HEK293 (cell line): ENCODE data around the gene MKKS.
A peak's percentile ranks its signal among the peaks of the same experiment; 100 is the strongest.

Experiments
- CTCF ChIA-PET: fragments of 350-600 bp; formaldehyde crosslinking; extraction: SDS; loops from one replicate; lab custom pipeline; 2021; ENCODE audit warnings: antibody characterized with exemption; lab: Yijun Ruan, JAX
- POLR2A ChIA-PET: fragments of 300-600 bp; formaldehyde crosslinking; extraction: SDS; loops from one replicate; lab custom pipeline; 2020; ENCODE audit warnings: antibody characterized with exemption, inconsistent platforms; lab: Yijun Ruan, JAX
- H3K27ac ChIP-seq: fragments of 200-500 bp; sonication (Bioruptor generic); 2 replicates; pipeline ENCODE4 v1.5.1; 2014; ENCODE audit warnings: low read depth, low read length, control low read depth, inconsistent platforms; ENCODE audit errors: extremely low read depth
- H3K36me3 ChIP-seq, 2 experiments: fragments of 200-500 bp in 1 of 2; sonication (Bioruptor generic) in 1 of 2; 1 replicate in 1 of 2; 2 replicates in 1 of 2; pipeline ENCODE4 v1.5.1; 2014 to 2017; ENCODE audit warnings: inconsistent platforms in 2 of 2, low read length in 2 of 2; ENCODE audit not compliant: control insufficient read depth in 2 of 2, insufficient read depth in 1 of 2
- H3K4me1 ChIP-seq: fragments of 200-500 bp; sonication (Bioruptor generic); 2 replicates; pipeline ENCODE4 v1.5.1; 2014; ENCODE audit warnings: mild to moderate bottlenecking, low read length, inconsistent platforms; ENCODE audit not compliant: control insufficient read depth, insufficient read depth
- H3K4me3 ChIP-seq: 2 replicates; pipeline ENCODE4 v1.5.1; 2011; ENCODE audit warnings: low read depth, mild to moderate bottlenecking, control low read depth, low read length, moderate library complexity
- H3K9me3 ChIP-seq: fragments of 200-500 bp; sonication (Bioruptor generic); 2 replicates; pipeline ENCODE4 v1.5.1; 2014; ENCODE audit warnings: low read depth, low read length, inconsistent platforms; ENCODE audit not compliant: control insufficient read depth, insufficient read depth
- MYNN ChIP-seq: fragments of 450-650 bp; formaldehyde crosslinking; IDR thresholded peaks from 2 replicates; pipeline ENCODE4 v1.5.1; 2016; ENCODE audit warnings: missing biosample characterization, missing genetic modification characterization, borderline replicate concordance
- SETDB1 ChIP-seq: IDR thresholded peaks from one replicate; pipeline ENCODE4 v1.6.1; 2017; ENCODE audit warnings: mild to moderate bottlenecking, low read length, moderate library complexity, mixed read lengths; ENCODE audit not compliant: insufficient read length
- YY1 ChIP-seq: fragments of 450-650 bp; formaldehyde crosslinking; IDR thresholded peaks from 2 replicates; pipeline ENCODE4 v1.5.1; 2018; ENCODE audit warnings: missing biosample characterization, missing genetic modification characterization
- ZBTB1 ChIP-seq: fragments of 450-650 bp; formaldehyde crosslinking; IDR thresholded peaks from 2 replicates; pipeline ENCODE4 v1.5.1; 2016; ENCODE audit warnings: missing biosample characterization, missing genetic modification characterization
- ZBTB17 ChIP-seq: fragments of 450-650 bp; formaldehyde crosslinking; IDR thresholded peaks from 2 replicates; pipeline ENCODE4 v1.5.1; 2016; ENCODE audit warnings: missing biosample characterization, missing genetic modification characterization
- ZNF24 ChIP-seq: fragments of 450-650 bp; formaldehyde crosslinking; IDR thresholded peaks from 2 replicates; pipeline ENCODE4 v1.5.1; 2016; ENCODE audit warnings: missing biosample characterization, missing genetic modification characterization
- ZNF324 ChIP-seq: fragments of 450-650 bp; formaldehyde crosslinking; IDR thresholded peaks from 2 replicates; pipeline ENCODE4 v1.5.1; 2016; ENCODE audit warnings: missing biosample characterization, missing genetic modification characterization
- ZNF398 ChIP-seq: fragments of 450-650 bp; formaldehyde crosslinking; IDR thresholded peaks from 2 replicates; pipeline ENCODE4 v1.5.1; 2017; ENCODE audit warnings: missing biosample characterization, missing genetic modification characterization
- ZNF426 ChIP-seq: fragments of 450-650 bp; formaldehyde crosslinking; IDR thresholded peaks from 2 replicates; pipeline ENCODE4 v1.5.1; 2017; ENCODE audit warnings: missing biosample characterization, missing genetic modification characterization, mild to moderate bottlenecking, inconsistent platforms, moderate library complexity
- ZNF654 ChIP-seq: fragments of 450-650 bp; formaldehyde crosslinking; IDR thresholded peaks from 2 replicates; pipeline ENCODE4 v1.5.1; 2016; ENCODE audit warnings: low read depth, missing biosample characterization, missing genetic modification characterization
- TF ChIP-seq, protein P1 (sequence below): fragments of 450-650 bp; formaldehyde crosslinking; IDR thresholded peaks from 2 replicates; pipeline ENCODE4 v1.5.1; 2016; ENCODE audit warnings: missing biosample characterization, missing genetic modification characterization

Gene MKKS

GRCh38 chr20:10360878-10361277 lies 73.1 kb downstream of the MKKS start (continued):
- TF ChIP-seq ZNF398: no peak

DNA sequence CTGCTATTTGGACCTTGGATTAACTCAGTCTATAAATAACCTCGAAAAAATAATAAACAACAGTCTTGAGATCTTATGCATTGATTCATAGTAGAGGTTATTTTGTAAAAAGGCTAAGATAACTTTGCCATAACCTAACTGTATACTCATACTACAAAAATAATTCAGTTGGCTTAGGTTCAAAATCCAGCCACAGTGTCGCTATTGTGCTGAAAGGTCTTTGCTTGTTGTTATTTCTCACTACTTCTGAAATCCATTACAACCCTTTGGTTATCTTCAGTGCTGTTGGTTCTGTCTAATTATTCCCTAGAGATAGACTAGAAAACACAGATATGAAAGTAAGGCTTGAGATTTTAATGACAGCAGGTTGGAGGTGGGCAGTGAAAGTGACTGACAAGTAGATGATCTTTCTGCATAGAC lies 74.4 kb downstream of the MKKS start:
- ChIA-PET POLR2A (no interaction called here), CTCF (interaction anchor here (0.6 to 2.0 kb wide), 8 partner anchors 8 to 381 kb away, joined by 3 to 8 read pairs (median 4); no protein-coding TSS in a partner anchor)
- no peaks in the 10 kb centered on the region for H3K36me3 ChIP-seq
- TF ChIP-seq, protein P1, sequence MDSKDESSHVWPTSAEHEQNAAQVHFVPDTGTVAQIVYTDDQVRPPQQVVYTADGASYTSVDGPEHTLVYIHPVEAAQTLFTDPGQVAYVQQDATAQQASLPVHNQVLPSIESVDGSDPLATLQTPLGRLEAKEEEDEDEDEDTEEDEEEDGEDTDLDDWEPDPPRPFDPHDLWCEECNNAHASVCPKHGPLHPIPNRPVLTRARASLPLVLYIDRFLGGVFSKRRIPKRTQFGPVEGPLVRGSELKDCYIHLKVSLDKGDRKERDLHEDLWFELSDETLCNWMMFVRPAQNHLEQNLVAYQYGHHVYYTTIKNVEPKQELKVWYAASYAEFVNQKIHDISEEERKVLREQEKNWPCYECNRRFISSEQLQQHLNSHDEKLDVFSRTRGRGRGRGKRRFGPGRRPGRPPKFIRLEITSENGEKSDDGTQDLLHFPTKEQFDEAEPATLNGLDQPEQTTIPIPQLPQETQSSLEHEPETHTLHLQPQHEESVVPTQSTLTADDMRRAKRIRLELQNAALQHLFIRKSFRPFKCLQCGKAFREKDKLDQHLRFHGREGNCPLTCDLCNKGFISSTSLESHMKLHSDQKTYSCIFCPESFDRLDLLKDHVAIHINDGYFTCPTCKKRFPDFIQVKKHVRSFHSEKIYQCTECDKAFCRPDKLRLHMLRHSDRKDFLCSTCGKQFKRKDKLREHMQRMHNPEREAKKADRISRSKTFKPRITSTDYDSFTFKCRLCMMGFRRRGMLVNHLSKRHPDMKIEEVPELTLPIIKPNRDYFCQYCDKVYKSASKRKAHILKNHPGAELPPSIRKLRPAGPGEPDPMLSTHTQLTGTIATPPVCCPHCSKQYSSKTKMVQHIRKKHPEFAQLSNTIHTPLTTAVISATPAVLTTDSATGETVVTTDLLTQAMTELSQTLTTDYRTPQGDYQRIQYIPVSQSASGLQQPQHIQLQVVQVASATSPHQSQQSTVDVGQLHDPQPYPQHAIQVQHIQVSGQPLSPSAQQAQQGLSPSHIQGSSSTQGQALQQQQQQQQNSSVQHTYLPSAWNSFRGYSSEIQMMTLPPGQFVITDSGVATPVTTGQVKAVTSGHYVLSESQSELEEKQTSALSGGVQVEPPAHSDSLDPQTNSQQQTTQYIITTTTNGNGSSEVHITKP (tag by site-specific recombination): peak; percentile 53
- TF ChIP-seq ZNF324 (tag by site-specific recombination): no peak
- TF ChIP-seq ZBTB17 (tag by site-specific recombination): peak; percentile 86
- H3K4me3 ChIP-seq: no peak overlapping the region
- no peaks in the 10 kb centered on the region for H3K9me3 ChIP-seq
- H3K4me1 ChIP-seq: 0 out of 2 replicates have a peak, but pooled peaks cover 7% of the 10 kb centered on the region
- no peak overlapping the region for H3K27ac ChIP-seq

- CTCF ChIA-PET: interaction anchor here (0.6 to 1.6 kb wide), 16 partner anchors 8 to 386 kb away, joined by 3 to 6 read pairs (median 4); no protein-coding TSS in a partner anchor
- Histone ChIP-seq H3K4me1 (peaks cover 15% of the 10 kb centered on the region; the same call in 1 of the 2 replicates), H3K4me3 (no peak overlapping the region), H3K27ac (no peak overlapping the region), H3K36me3 (no peaks in the 10 kb centered on the region), H3K9me3 (no peaks in the 10 kb centered on the region)
- POLR2A ChIA-PET: no interaction called here
- peak; percentile 29; the same call in 1 of the 2 replicates for TF ChIP-seq ZNF654 (tag by site-specific recombination)
- no peak for TF ChIP-seq ZBTB1
- TF ChIP-seq ZNF24 (tag by site-specific recombination): no peak
- TF ChIP-seq YY1 (tag by site-specific recombination): no peak
- no peak for TF ChIP-seq MYNN
These were observed 76.0 kb downstream of the MKKS start for GRCh38 chr20:10357974-10358373.

GRCh38 chr20:10357061-10357708 lies 76.8 kb downstream of the MKKS start:
- Histone ChIP-seq H3K9me3 (no peaks in the 10 kb centered on the region), H3K27ac (no peak overlapping the region), H3K4me3 (no peak overlapping the region), H3K4me1 (peaks cover 18% of the 10 kb centered on the region; the same call in 1 of the 2 replicates), H3K36me3 (no peaks in the 10 kb centered on the region)
- ChIA-PET POLR2A (no interaction called here), CTCF (interaction anchor here (0.6 to 1.4 kb wide), 14 partner anchors 9 to 385 kb away, joined by 3 to 6 read pairs (median 4); no protein-coding TSS in a partner anchor)
- TF ChIP-seq ZNF426 (tag by site-specific recombination) (no peak), SETDB1 (peak; percentile 18)
- TF ChIP-seq, all 188 proteins: peak for 1
